NOMO-1 treated with dmso at 0.1 percent for 144 hours (cell line): ENCODE measurements around the gene MAML3.

Experiments used
- DNase-seq: peaks from one replicate; lab custom pipeline; 2025; ENCODE audit not compliant: unreplicated experiment; lab: John Stamatoyannopoulos, UW

Gene MAML3

GRCh38 chr4:139738846-139739613 is 415.0 kb downstream of the MAML3 start:
- no peak for DNase-seq

- no peak for DNase-seq
These were observed 417.3 kb downstream of the MAML3 start for GRCh38 chr4:139736661-139737060.

GRCh38 chr4:139736274-139736660 is 417.7 kb downstream of the MAML3 start:
- no peak for DNase-seq

GRCh38 chr4:139735381-139736273 is 418.4 kb downstream of the MAML3 start:
- DNase-seq = no peak

DNA sequence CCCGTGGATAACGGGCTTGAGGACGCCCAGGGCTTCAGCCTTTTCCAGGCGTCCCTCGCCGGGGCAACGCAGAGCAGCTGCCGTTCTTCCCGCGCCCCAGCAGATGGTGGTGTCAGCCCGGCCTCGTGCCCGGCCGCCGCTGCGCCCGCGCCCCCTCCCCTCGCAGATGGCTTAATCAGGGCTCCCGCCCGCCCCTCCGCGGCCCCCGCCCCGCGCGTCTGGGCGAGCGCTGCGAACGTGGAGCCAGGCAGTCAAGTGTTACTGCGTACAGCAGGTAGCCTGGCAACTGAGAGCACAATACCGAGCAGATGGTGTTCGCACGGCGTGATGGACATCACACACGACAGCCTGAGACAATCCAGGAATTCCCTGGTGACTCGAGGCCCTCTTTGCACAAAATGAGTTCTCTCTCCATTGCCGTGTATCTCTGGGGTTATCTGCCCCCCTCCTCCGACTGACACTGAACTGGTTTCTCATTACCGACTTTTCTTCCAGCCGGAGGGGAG is 419.1 kb downstream of the MAML3 start:
- DNase-seq = peak; percentile 62

GRCh38 chr4:139734201-139734874 is 419.6 kb downstream of the MAML3 start:
- DNase-seq = peak; percentile 6

- no peak for DNase-seq
These were observed 420.9 kb downstream of the MAML3 start for GRCh38 chr4:139732991-139733570.

- DNase-seq = no peak
These were observed 425.1 kb downstream of the MAML3 start for GRCh38 chr4:139728840-139729239.

DNA sequence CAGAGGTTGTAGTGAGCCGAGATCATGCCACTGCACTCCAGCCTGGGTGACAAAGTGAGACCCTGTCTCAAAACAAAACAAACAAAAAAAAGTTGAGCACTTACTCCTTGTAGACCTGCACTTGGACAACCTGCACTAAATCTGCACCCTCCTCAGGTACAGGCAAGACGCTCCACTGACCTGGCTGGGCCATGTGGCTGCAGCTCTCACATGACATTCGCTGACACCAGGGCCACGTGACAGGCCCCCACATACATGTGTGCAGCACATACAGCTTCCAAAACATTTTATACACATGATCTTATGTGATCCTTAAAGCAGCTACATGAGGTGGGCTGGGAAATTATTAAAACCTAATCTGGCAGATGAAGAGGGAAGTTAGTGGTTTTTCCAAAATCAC is 425.8 kb downstream of the MAML3 start:
- DNase-seq = no peak

GRCh38 chr4:139726615-139727014 is 427.4 kb downstream of the MAML3 start:
- DNase-seq = no peak

GRCh38 chr4:139725236-139725635 is 428.7 kb downstream of the MAML3 start:
- DNase-seq = no peak

GRCh38 chr4:139721789-139722188 is 432.2 kb downstream of the MAML3 start:
- no peak for DNase-seq

DNA sequence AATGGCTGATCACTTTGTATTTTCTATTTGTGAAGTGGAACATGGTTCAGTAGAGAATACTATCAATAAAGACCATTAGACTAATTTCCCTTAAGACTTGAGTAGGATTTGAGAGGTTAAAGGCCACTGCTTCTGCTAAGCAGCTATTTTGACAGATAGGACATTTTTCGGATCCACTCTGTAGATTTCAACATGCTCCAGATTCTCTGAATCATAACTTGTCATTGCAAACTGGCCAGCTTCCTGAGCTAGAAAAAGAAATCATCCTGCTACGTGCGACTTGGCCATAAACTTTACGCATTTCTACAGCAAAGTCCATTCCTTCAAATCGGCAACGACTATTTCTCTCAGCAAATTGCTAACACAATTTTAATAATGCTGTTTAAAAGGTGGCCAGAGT is 433.2 kb downstream of the MAML3 start:
- no peak for DNase-seq

GRCh38 chr4:139719381-139720101 is 434.4 kb downstream of the MAML3 start:
- no peak for DNase-seq

DNA sequence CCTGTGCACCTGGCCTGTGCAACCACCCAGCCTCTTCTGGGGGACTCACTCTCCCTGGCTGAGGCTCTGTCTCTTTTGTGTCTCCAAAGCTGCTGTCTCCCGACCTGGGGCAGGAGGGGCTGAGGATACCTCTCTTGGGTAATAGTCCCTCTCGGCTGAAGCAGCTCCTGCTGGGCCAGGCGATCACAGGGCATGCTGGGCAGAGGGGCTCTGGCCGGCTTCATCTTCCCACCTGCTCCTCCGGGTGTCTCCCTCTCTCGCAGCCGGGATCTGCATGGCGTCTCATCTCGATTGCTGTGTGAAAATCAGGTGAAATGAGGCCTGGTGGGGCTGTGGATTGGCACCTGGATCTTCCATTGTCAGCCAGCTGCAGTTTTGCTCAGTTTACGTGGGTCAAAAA is 435.2 kb downstream of the MAML3 start:
- no peak for DNase-seq

- no peak for DNase-seq
These were observed 435.6 kb downstream of the MAML3 start for GRCh38 chr4:139718358-139718757.

GRCh38 chr4:139715746-139716391 is 438.1 kb downstream of the MAML3 start:
- DNase-seq = no peak

DNA sequence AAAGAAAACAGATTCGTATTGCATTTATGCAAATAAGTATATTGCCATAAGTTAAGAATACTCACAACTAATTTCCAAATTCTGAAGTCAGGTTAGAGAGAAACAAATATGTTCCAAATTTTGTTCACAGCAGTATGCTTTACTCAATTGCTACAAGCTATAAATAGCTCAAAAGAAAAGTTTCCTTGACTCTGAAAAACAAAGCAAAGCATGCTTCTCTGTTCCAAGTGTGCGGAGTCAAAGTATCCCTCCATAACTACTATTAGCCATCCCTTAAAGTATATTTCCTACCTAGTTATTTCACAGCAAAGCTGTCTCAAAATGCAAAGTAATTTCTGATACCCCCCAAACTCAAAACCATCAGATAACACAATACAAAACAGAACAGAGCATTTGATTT is 441.1 kb downstream of the MAML3 start:
- DNase-seq = no peak

DNA sequence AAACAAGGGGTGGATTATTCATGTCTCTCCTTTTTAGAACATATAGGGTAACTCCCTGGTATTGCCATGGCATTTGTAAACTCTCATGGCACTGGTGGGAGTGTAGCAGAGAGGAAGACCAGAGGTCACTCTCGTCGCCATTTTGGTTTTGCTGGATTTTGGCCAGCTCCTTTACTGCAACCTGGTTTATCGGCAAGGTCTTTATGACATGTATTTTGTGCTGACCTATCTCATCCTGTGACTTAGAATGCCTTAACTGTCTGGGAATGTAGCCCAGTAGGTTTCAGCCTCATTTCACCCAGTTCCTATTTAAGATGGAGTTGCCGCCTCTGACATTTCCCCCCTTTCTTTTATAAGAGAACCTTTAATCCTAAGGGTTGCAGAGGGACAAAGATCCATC is 442.5 kb downstream of the MAML3 start:
- DNase-seq = no peak

DNA sequence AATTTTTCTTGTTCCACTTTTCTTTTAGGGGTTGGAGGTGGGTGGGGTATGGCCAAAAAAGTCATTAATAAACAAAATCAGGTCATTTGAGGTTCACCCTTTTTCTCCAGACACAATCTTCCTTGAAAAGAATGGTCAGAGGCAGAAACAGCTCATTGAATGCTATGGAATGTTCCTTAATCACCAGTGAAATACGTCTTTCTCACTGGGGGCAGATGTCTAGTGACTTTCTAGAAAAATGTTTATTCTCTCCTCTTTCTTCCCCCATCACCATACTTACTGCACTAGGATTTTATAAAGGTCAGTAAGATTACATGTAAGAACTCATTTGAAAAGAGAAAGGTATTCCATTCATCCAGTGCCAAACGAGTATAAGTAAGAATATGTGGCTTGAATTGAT is 443.9 kb downstream of the MAML3 start:
- no peak for DNase-seq
